ENCODE measurements around the gene WDFY2.

GRCh38 chr13:51584731-51585672 is 740 bp downstream of the WDFY2 start:
- TF ChIP-seq CTCF (IDR thresholded peaks at IDR 0.05; ENCODE audit: insufficient read depth, low read length, poor library complexity, severe bottlenecking) (no peak), EZH2phosphoT487 (conservative IDR thresholded peaks at IDR 0.05; ENCODE audit: low read length) (no peak)
